GM23338 (cell line): ENCODE measurements around the gene VPS37B. TPM values are rescaled to one million over a fixed set of nuclear protein-coding genes. Genes with fewer than 3 reads are reported as not detected.

Source experiments
- ATAC-seq: fragments of 200-7000 bp; cut with Tn5 transposase; 3 replicates; pipeline ENCODE4 v1.9.1; 2020
- DNase-seq: peaks from one replicate; pipeline ENCODE4 v3.0.0-alpha.2; 2015; ENCODE audit warnings: low spot score
- H2AFZ ChIP-seq: fragments of 200-600 bp; sonication (generic); 2 replicates; pipeline ENCODE4 v1.8.0; 2016; ENCODE audit warnings: antibody characterized with exemption, mild to moderate bottlenecking, moderate library complexity
- H3F3A ChIP-seq: fragments of 200-600 bp; sonication (generic); replicated peaks from 2 replicates; pipeline ENCODE4 v1.8.0; 2017; ENCODE audit warnings: antibody characterized with exemption, mixed run types, low read depth
- H3K27ac ChIP-seq: fragments of 200-600 bp; sonication (generic); 2 replicates; pipeline ENCODE4 v1.6.1; 2016; ENCODE audit warnings: low read depth
- H3K27me3 ChIP-seq: fragments of 200-600 bp; sonication (generic); 2 replicates; pipeline ENCODE4 v1.8.0; 2016; ENCODE audit warnings: mild to moderate bottlenecking, mixed run types, moderate library complexity; ENCODE audit not compliant: insufficient read depth
- H3K36me3 ChIP-seq: fragments of 200-600 bp; sonication (generic); 2 replicates; pipeline ENCODE4 v1.8.0; 2016; ENCODE audit warnings: mild to moderate bottlenecking; ENCODE audit not compliant: insufficient read depth
- H3K4me1 ChIP-seq: fragments of 200-600 bp; sonication (generic); 2 replicates; pipeline ENCODE4 v1.8.0; 2016; ENCODE audit warnings: mild to moderate bottlenecking, moderate library complexity; ENCODE audit not compliant: insufficient read depth
- H3K4me2 ChIP-seq: fragments of 200-600 bp; sonication (generic); 2 replicates; pipeline ENCODE4 v1.7.1; 2017; ENCODE audit warnings: mixed run types
- H3K4me3 ChIP-seq: fragments of 200-600 bp; sonication (generic); 2 replicates; pipeline ENCODE4 v1.6.1; 2016; ENCODE audit warnings: mixed run types
- H3K79me2 ChIP-seq: fragments of 200-600 bp; sonication (generic); replicated peaks from 2 replicates; pipeline ENCODE4 v1.8.0; 2017; ENCODE audit warnings: mild to moderate bottlenecking; ENCODE audit not compliant: insufficient read depth
- H3K9me2 ChIP-seq: fragments of 200-600 bp; sonication (generic); 2 replicates; pipeline ENCODE4 v1.8.0; 2017; ENCODE audit not compliant: insufficient read depth
- H4K20me1 ChIP-seq: fragments of 200-600 bp; sonication (generic); replicated peaks from 2 replicates; pipeline ENCODE4 v1.8.0; 2017; ENCODE audit warnings: mild to moderate bottlenecking; ENCODE audit not compliant: insufficient read depth
- H3K27ac Mint-ChIP-seq: 2 replicates; pipeline ENCODE4 v1.8.0; 2020; ENCODE audit warnings: inconsistent platforms, mild to moderate bottlenecking, moderate library complexity, mixed read lengths
- H3K27me3 Mint-ChIP-seq: 3 replicates; pipeline ENCODE4 v1.8.0; 2022; ENCODE audit warnings: low read depth, mild to moderate bottlenecking, moderate library complexity, mixed read lengths, inconsistent platforms; ENCODE audit not compliant: insufficient read depth, poor library complexity
- H3K36me3 Mint-ChIP-seq: 3 replicates; pipeline ENCODE4 v1.8.0; 2021; ENCODE audit warnings: low read depth, mild to moderate bottlenecking, inconsistent platforms, moderate library complexity, mixed read lengths
- H3K4me1 Mint-ChIP-seq: 3 replicates; pipeline ENCODE4 v1.8.0; 2020; ENCODE audit warnings: mild to moderate bottlenecking, inconsistent platforms, mixed read lengths
- H3K4me3 Mint-ChIP-seq: 3 replicates; pipeline ENCODE4 v1.8.0; 2021; ENCODE audit warnings: moderate library complexity, mild to moderate bottlenecking, inconsistent platforms, mixed read lengths
- H3K9me3 Mint-ChIP-seq: 3 replicates; pipeline ENCODE4 v1.8.0; 2020; ENCODE audit warnings: moderate library complexity, mild to moderate bottlenecking, inconsistent platforms, mixed read lengths
- CREB1 ChIP-seq: fragments of 250-450 bp; sonication (Bioruptor Pico); IDR thresholded peaks from 2 replicates; pipeline ENCODE4 v1.5.0; 2020; ENCODE audit warnings: low read depth, mild to moderate bottlenecking, moderate library complexity
- EZH2phosphoT487 ChIP-seq: fragments of 200-600 bp; sonication (generic); IDR thresholded peaks from one replicate; pipeline ENCODE4 v1.8.1; 2018; ENCODE audit warnings: antibody characterized with exemption; ENCODE audit not compliant: unreplicated experiment
- REST ChIP-seq: IDR thresholded peaks from one replicate; pipeline ENCODE4 v1.6.1; 2018; ENCODE audit warnings: antibody characterized with exemption; ENCODE audit not compliant: unreplicated experiment
- STAT1 ChIP-seq: IDR thresholded peaks from one replicate; pipeline ENCODE4 v1.6.1; 2016; ENCODE audit warnings: antibody characterized with exemption; ENCODE audit not compliant: unreplicated experiment
- ZNF462 ChIP-seq: fragments of 250-450 bp; sonication (Bioruptor Pico); IDR thresholded peaks from 2 replicates; pipeline ENCODE4 v1.5.0; 2020; ENCODE audit warnings: mild to moderate bottlenecking, moderate library complexity
- polyA plus RNA-seq: library from polyadenylated mRNA; unstranded; fragments of >200 nt; fragmentation: Nextera tagmentation; extraction: Ambion mirVana; gene quantifications from 2 replicates; pipeline ENCODE4 v1.2.1, GENCODE V29; 2016
- total RNA-seq: library from RNA; depleted of rRNA; stranded (reverse); fragments of >200 nt; shearing (Covaris generic); gene quantifications from 2 replicates; pipeline ENCODE4 v1.2.3, GENCODE V29; 2014

VPS37B gene
- total and polyA plus RNA-seq, 2 experiments from 2014 or later = 6.7 to 10.9 TPM

- no peak for TF ChIP-seq ZNF462
- no peak for TF ChIP-seq STAT1
- TF ChIP-seq REST = no peak
- TF ChIP-seq CREB1 (CRISPR knock-in tag) = no peak
Observed at GRCh38 chr12:122884860-122885259, 11.1 kb downstream of the VPS37B start (continued).

- Mint-ChIP-seq H3K4me3 (no peak overlapping the region), H3K4me1 (peaks cover 33% of the 10 kb centered on the region), H3K36me3 (no peaks in the 10 kb centered on the region), H3K27me3 (peaks cover 36% of the 10 kb centered on the region), H3K9me3 (no peaks in the 10 kb centered on the region), H3K27ac (no peak overlapping the region)
- Histone ChIP-seq H3K4me1 (no peaks in the 10 kb centered on the region; the same call in 1 of the 2 replicates), H3K4me2 (no peak overlapping the region), H3K4me3 (no peak overlapping the region), H3K27me3 (peaks cover 38% of the 10 kb centered on the region), H3K79me2 (peaks cover 86% of the 10 kb centered on the region), H2AFZ (no peak overlapping the region), H3F3A (0 out of 2 replicates have a peak, but pooled peaks cover 5% of the 10 kb centered on the region), H3K9me2 (no peaks in the 10 kb centered on the region), H4K20me1 (peaks cover 50% of the 10 kb centered on the region), H3K27ac (no peak overlapping the region), H3K36me3 (no peaks in the 10 kb centered on the region)
- no peak for DNase-seq
- TF ChIP-seq EZH2phosphoT487 = no peak
- no peak for ATAC-seq
Observed at GRCh38 chr12:122884091-122884826, 11.7 kb downstream of the VPS37B start.
